ENCODE data around the gene MAP6D1.

DNA sequence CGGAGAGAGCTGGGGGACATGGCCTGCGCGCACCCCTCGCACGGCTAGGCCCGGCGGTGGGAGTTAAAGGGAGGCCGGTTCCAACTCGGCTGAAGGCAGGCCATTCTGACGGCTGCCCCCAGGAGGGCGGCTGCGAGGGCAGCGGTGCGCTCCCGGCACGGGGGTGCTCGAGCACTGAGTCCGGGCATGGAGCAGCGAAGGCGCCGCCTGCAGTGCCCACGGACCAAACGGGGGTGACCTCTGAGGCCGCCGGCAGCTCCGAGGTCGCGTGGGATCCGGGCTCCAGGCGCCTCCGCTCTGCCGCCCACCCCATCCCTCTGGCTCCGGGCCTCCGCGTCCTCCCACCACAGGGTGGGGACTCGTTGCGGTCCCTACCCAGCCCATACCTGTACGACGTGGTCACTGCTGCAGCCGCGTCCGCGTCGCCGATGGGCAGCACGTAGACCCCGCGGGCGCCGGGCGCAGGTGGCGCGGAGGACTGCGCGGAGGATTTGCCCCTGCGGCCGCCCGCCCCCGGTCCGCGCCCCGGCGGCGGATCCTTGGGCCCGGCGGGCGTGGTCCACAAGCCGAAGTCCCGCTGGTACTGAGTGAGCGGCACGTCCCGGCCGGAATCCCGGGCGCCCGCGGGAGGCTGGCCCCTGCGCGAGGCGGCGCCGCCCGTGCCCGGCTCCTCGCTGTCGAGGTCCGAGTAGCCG lies 469 bp downstream of the MAP6D1 start:
- TF ChIP-seq, protein P1, sequence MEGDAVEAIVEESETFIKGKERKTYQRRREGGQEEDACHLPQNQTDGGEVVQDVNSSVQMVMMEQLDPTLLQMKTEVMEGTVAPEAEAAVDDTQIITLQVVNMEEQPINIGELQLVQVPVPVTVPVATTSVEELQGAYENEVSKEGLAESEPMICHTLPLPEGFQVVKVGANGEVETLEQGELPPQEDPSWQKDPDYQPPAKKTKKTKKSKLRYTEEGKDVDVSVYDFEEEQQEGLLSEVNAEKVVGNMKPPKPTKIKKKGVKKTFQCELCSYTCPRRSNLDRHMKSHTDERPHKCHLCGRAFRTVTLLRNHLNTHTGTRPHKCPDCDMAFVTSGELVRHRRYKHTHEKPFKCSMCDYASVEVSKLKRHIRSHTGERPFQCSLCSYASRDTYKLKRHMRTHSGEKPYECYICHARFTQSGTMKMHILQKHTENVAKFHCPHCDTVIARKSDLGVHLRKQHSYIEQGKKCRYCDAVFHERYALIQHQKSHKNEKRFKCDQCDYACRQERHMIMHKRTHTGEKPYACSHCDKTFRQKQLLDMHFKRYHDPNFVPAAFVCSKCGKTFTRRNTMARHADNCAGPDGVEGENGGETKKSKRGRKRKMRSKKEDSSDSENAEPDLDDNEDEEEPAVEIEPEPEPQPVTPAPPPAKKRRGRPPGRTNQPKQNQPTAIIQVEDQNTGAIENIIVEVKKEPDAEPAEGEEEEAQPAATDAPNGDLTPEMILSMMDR (IDR thresholded peaks at IDR 0.05): no peak
- TF ChIP-seq POLR2A (IDR thresholded peaks at IDR 0.05): no peak
- TF ChIP-seq EP300 (IDR thresholded peaks at IDR 0.05): no peak

All from tibial nerve (tissue), 4 donors.